ENCODE measurements around the gene SPATA13. TPM values are rescaled to one million over a fixed set of nuclear protein-coding genes. Genes with fewer than 3 reads are reported as not detected.

Gene SPATA13
- polyA plus RNA-seq, 1 experiment = 3.6 TPM

DNA sequence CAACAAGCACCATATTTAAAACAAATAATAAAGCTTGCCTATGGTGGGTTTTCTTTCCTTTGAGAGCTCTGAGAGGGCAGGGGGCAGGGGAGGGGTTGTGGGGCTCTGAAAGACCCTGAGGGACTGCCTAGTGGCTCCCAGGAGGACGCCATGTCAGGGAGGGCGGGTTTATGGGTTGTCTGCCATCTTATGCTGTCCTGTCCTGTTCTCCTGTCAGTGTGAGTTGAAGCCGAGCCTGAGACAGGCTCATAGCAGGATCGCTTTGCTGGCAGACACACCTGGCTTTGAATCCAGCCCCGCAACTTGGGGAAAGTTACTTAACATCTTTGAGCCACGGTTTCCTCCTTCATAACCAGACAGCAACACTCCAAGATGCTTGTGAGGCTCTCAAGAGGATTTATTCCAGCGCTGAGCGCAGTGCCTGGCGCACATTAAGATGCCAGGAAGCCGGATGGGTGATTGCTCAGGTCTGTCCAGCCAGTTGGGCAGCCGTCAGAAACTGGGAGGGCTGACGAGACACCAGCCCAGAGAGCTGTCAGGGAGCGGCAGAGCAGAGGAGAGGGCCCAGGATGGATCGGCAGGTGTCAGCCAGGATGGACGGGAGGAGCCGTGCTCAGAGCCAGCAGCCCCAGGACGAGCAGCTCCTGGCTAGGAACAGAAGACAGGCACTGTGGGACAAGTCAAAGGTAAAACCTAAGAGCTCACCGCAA is 112.1 kb downstream of the SPATA13 start:
- Histone ChIP-seq H3K4me3 (ENCODE audit: low read depth, low read length) (no peak overlapping the region), H3K27me3 (ENCODE audit: control insufficient read depth, insufficient read depth, low read length) (no peaks in the 10 kb centered on the region), H3K36me3 (ENCODE audit: control insufficient read depth, insufficient read depth, low read length) (no peaks in the 10 kb centered on the region)
- TF ChIP-seq, protein P1, sequence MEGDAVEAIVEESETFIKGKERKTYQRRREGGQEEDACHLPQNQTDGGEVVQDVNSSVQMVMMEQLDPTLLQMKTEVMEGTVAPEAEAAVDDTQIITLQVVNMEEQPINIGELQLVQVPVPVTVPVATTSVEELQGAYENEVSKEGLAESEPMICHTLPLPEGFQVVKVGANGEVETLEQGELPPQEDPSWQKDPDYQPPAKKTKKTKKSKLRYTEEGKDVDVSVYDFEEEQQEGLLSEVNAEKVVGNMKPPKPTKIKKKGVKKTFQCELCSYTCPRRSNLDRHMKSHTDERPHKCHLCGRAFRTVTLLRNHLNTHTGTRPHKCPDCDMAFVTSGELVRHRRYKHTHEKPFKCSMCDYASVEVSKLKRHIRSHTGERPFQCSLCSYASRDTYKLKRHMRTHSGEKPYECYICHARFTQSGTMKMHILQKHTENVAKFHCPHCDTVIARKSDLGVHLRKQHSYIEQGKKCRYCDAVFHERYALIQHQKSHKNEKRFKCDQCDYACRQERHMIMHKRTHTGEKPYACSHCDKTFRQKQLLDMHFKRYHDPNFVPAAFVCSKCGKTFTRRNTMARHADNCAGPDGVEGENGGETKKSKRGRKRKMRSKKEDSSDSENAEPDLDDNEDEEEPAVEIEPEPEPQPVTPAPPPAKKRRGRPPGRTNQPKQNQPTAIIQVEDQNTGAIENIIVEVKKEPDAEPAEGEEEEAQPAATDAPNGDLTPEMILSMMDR (IDR thresholded peaks at IDR 0.05; ENCODE audit: insufficient read depth, low read depth, low read length) = no peak
- CTCF ChIA-PET = interaction anchor here (2.5 kb wide), 1 partner anchor 12 kb away, joined by 5 read pairs; no protein-coding TSS in a partner anchor
- POLR2A ChIA-PET = no interaction called here
- no peak for DNase-seq (ENCODE audit: low read depth)

DNA sequence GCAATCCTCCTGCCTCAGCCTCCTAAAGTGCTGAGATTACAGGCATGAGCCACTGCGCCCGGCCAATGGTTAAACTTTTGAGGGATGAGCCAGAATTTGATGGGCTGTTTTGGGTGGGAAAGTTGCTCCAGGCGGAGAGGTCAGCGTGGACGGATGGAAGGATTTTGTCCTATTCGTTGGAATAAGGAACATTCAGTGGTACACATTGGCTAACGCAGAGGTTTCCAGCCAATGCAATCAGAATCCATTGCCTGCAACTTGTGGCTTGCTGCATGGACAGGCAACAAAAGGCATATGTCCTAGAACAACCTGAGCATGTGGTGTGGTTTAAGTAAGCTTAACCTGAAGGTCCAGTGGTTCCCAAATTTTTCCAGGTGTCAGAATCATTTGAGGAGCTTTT is 113.4 kb downstream of the SPATA13 start:
- TF ChIP-seq, protein P1 (IDR thresholded peaks at IDR 0.05; ENCODE audit: insufficient read depth, low read depth, low read length) = no peak
- Histone ChIP-seq H3K36me3 (ENCODE audit: control insufficient read depth, insufficient read depth, low read length) (no peaks in the 10 kb centered on the region), H3K4me3 (ENCODE audit: low read depth, low read length) (no peak overlapping the region), H3K27me3 (ENCODE audit: control insufficient read depth, insufficient read depth, low read length) (no peaks in the 10 kb centered on the region)
- ChIA-PET CTCF (interaction anchor here (0.6 to 1.4 kb wide), 2 partner anchors 220 to 385 kb away, joined by 3 read pairs; partner anchors contain the start of gene MIPEP), POLR2A (no interaction called here)
- no peak for DNase-seq (ENCODE audit: low read depth)

DNA sequence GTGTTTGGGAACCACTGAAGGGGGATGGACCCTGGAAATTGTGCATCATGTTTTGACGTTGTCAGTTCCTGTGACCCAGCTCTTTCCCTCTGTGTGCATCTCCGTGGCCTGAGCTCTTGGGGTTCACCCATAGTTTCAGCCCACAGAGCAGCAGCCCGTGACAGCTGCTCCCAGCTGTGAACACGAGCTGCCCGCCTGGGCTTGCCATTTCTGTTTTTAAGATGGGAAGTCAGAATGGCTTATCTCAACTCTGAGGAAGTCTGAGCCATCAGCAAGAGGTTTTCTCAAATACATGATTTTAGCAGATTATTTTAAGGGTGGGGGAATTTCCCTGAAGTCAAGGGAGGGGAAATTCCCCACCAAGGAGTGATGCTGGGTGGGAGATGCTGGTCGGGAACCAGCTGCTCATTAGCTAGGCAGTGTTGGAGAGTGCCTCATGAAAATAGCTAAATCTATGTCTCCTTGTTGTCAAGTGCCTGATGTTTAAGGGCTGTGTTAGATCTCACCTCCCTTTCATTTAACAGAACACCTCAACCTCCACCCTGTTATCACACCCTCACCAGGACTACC is 114.0 kb downstream of the SPATA13 start:
- no peak for DNase-seq (ENCODE audit: low read depth)
- POLR2A ChIA-PET = no interaction called here
- H3K27me3 ChIP-seq (ENCODE audit: control insufficient read depth, insufficient read depth, low read length) = no peaks in the 10 kb centered on the region
- TF ChIP-seq, protein P1 (IDR thresholded peaks at IDR 0.05; ENCODE audit: insufficient read depth, low read depth, low read length) = no peak
- no peak overlapping the region for H3K4me3 ChIP-seq (ENCODE audit: low read depth, low read length)
- H3K36me3 ChIP-seq (ENCODE audit: control insufficient read depth, insufficient read depth, low read length) = no peaks in the 10 kb centered on the region
- CTCF ChIA-PET = interaction anchor here (0.9 to 1.4 kb wide), 2 partner anchors 10 to 386 kb away, joined by 3 read pairs; partner anchors contain the start of gene MIPEP

DNA sequence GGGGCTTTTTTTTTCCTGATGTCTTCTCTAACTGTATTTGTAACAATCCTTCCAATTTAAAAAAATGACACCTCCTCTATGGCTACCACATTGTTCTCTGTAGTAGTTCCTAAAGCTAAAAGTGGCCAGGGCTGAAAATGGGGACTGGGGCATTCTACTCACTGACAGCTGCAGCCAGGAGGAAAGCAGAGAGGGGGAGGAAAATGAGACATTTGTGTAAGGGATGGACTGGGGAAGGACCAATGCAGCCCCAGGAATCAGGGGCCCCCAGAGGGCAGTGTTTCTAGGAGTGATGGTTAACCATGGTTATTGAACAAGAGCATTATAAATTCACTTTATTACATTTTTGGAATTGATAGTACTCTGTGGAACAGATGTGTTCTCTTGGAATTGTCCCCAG is 114.5 kb downstream of the SPATA13 start:
- no peaks in the 10 kb centered on the region for H3K36me3 ChIP-seq (ENCODE audit: control insufficient read depth, insufficient read depth, low read length)
- DNase-seq (ENCODE audit: low read depth) = no peak
- H3K4me3 ChIP-seq (ENCODE audit: low read depth, low read length) = no peak overlapping the region
- TF ChIP-seq, protein P1 (IDR thresholded peaks at IDR 0.05; ENCODE audit: insufficient read depth, low read depth, low read length) = no peak
- no peaks in the 10 kb centered on the region for H3K27me3 ChIP-seq (ENCODE audit: control insufficient read depth, insufficient read depth, low read length)
- POLR2A ChIA-PET = no interaction called here
- CTCF ChIA-PET = interaction anchor here (0.9 kb wide), 1 partner anchor 10 kb away, joined by 3 read pairs; no protein-coding TSS in a partner anchor

DNA sequence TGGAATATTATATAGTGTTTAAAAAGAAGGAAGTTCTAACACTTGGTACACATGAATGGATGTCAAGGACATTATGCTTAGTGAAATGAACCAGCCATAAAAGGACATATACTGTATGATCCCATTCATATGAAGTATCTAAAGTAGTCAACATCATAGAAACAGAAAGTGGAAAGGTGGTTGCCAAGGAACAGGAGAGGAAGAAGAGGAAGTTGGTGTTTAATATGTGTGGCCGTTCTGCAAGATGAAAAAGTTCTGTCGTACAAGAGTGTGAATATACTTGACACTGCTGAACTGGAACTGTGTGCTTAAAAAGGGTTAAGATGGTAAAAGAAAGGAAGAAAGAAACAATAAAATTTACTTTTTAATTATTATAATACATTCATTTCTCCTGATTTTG is 115.8 kb downstream of the SPATA13 start:
- TF ChIP-seq, protein P1 (IDR thresholded peaks at IDR 0.05; ENCODE audit: insufficient read depth, low read depth, low read length) = no peak

More for the DNA sequence above, 115.8 kb downstream of the SPATA13 start:
- H3K4me3 ChIP-seq (ENCODE audit: low read depth, low read length) = no peak overlapping the region
- ChIA-PET CTCF (no interaction called here), POLR2A (no interaction called here)
- DNase-seq (ENCODE audit: low read depth) = no peak
- no peaks in the 10 kb centered on the region for H3K27me3 ChIP-seq (ENCODE audit: control insufficient read depth, insufficient read depth, low read length)
- no peaks in the 10 kb centered on the region for H3K36me3 ChIP-seq (ENCODE audit: control insufficient read depth, insufficient read depth, low read length)
